H9 (cell line): ENCODE measurements around the gene CFAP157. TPM values are rescaled to one million over a fixed set of nuclear protein-coding genes. Genes with fewer than 3 reads are reported as not detected.
A peak's percentile ranks its signal among the peaks of the same experiment; 100 is the strongest.

ENCODE experiments used
- DNase-seq: peaks from one replicate; pipeline ENCODE4 v3.0.0-alpha.2; 2017
- H2AFZ ChIP-seq: one replicate; pipeline ENCODE4 v1.6.1; 2013; ENCODE audit warnings: mild to moderate bottlenecking, low read length, control low read depth, moderate library complexity
- H2AK5ac ChIP-seq: 2 replicates; pipeline ENCODE4 v1.6.1; 2013; ENCODE audit warnings: low read length, control low read depth, mixed read lengths; ENCODE audit not compliant: insufficient read length
- H2BK120ac ChIP-seq: one replicate; pipeline ENCODE4 v1.6.1; 2013; ENCODE audit warnings: low read depth, mild to moderate bottlenecking, low read length, control low read depth, inconsistent platforms; ENCODE audit not compliant: poor library complexity, severe bottlenecking
- H2BK12ac ChIP-seq: 2 replicates; pipeline ENCODE4 v1.6.1; 2013; ENCODE audit warnings: low read length, control low read depth, mixed read lengths, low read depth; ENCODE audit not compliant: insufficient read length
- H2BK15ac ChIP-seq: 2 replicates; pipeline ENCODE4 v1.6.1; 2013; ENCODE audit warnings: low read depth, low read length, control low read depth
- H2BK20ac ChIP-seq: one replicate; pipeline ENCODE4 v1.6.1; 2013; ENCODE audit warnings: low read depth, mild to moderate bottlenecking, low read length, control low read depth, inconsistent platforms; ENCODE audit not compliant: poor library complexity, severe bottlenecking
- H2BK5ac ChIP-seq: 2 replicates; pipeline ENCODE4 v1.6.1; 2013; ENCODE audit warnings: low read length, control low read depth, mixed read lengths; ENCODE audit not compliant: insufficient read length
- H3K14ac ChIP-seq: 2 replicates; pipeline ENCODE4 v1.6.1; 2013; ENCODE audit warnings: low read length, control low read depth; ENCODE audit not compliant: insufficient read depth
- H3K18ac ChIP-seq: 2 replicates; pipeline ENCODE4 v1.6.1; 2013; ENCODE audit warnings: low read depth, mild to moderate bottlenecking, mixed read lengths, low read length, control low read depth; ENCODE audit not compliant: insufficient read length
- H3K23ac ChIP-seq: 2 replicates; pipeline ENCODE4 v1.6.1; 2013; ENCODE audit warnings: low read length, control low read depth, mixed read lengths, low read depth; ENCODE audit not compliant: insufficient read length
- H3K23me2 ChIP-seq: 2 replicates; pipeline ENCODE4 v1.6.1; 2013; ENCODE audit warnings: low read depth, mild to moderate bottlenecking, mixed read lengths, low read length, control low read depth; ENCODE audit not compliant: insufficient read length, poor library complexity, severe bottlenecking
- H3K27ac ChIP-seq: 2 replicates; pipeline ENCODE4 v1.5.1; 2013; ENCODE audit warnings: low read length, control low read depth, mixed read lengths, low read depth; ENCODE audit not compliant: insufficient read length
- H3K27me3 ChIP-seq: 2 replicates; pipeline ENCODE4 v1.6.1; 2013; ENCODE audit warnings: low read length, control low read depth, inconsistent platforms; ENCODE audit not compliant: insufficient read depth
- H3K4ac ChIP-seq: 2 replicates; pipeline ENCODE4 v1.6.1; 2013; ENCODE audit warnings: low read depth, mild to moderate bottlenecking, control low read depth, inconsistent platforms, low read length, moderate library complexity
- H3K4me1 ChIP-seq: 2 replicates; pipeline ENCODE4 v1.6.1; 2013; ENCODE audit warnings: low read length, control low read depth, inconsistent platforms; ENCODE audit not compliant: insufficient read depth
- H3K4me2 ChIP-seq: 2 replicates; pipeline ENCODE4 v1.6.1; 2013; ENCODE audit warnings: low read length, control low read depth, mixed read lengths; ENCODE audit not compliant: insufficient read length, insufficient read depth
- H3K56ac ChIP-seq: 2 replicates; pipeline ENCODE4 v1.6.1; 2013; ENCODE audit warnings: low read depth, mild to moderate bottlenecking, mixed read lengths, low read length, control low read depth; ENCODE audit not compliant: insufficient read length
- H3K79me1 ChIP-seq: 2 replicates; pipeline ENCODE4 v1.6.1; 2013; ENCODE audit warnings: low read depth, mild to moderate bottlenecking, moderate library complexity, low read length, control low read depth, inconsistent platforms; ENCODE audit not compliant: insufficient read depth, poor library complexity, severe bottlenecking
- H3K79me2 ChIP-seq: 2 replicates; pipeline ENCODE4 v1.6.1; 2013; ENCODE audit warnings: low read length, control low read depth, inconsistent platforms; ENCODE audit not compliant: insufficient read depth
- H3K9ac ChIP-seq: 2 replicates; pipeline ENCODE4 v1.6.1; 2013; ENCODE audit warnings: low read length, control low read depth, mixed read lengths; ENCODE audit not compliant: insufficient read length; ENCODE audit errors: extremely low read depth
- H3K9me3 ChIP-seq: one replicate; pipeline ENCODE4 v1.6.1; 2013; ENCODE audit warnings: low read depth, low read length, inconsistent platforms; ENCODE audit not compliant: control insufficient read depth
- H3T11ph ChIP-seq: one replicate; pipeline ENCODE4 v1.6.1; 2013; ENCODE audit warnings: mild to moderate bottlenecking, low read length, control low read depth, inconsistent platforms
- H4K20me1 ChIP-seq: one replicate; pipeline ENCODE4 v1.6.1; 2013; ENCODE audit not compliant: control insufficient read depth, insufficient read length, insufficient read depth
- H4K5ac ChIP-seq: 2 replicates; pipeline ENCODE4 v1.6.1; 2013; ENCODE audit warnings: low read depth, mild to moderate bottlenecking, mixed read lengths, low read length, control low read depth; ENCODE audit not compliant: insufficient read length
- H4K8ac ChIP-seq: replicated peaks from 2 replicates; pipeline ENCODE4 v1.6.1; 2013; ENCODE audit warnings: low read length, control low read depth, mixed read lengths, low read depth; ENCODE audit not compliant: insufficient read length
- H4K91ac ChIP-seq: 2 replicates; pipeline ENCODE4 v1.6.1; 2013; ENCODE audit warnings: low read depth, mild to moderate bottlenecking, moderate library complexity, mixed read lengths, low read length, control low read depth; ENCODE audit not compliant: insufficient read length
- H3K27ac Mint-ChIP-seq, 3 experiments: 2 replicates in 2 of 3; 3 replicates in 1 of 3; pipeline ENCODE4 v1.8.0; 2020 to 2021; ENCODE audit warnings: mixed read lengths in 3 of 3, mild to moderate bottlenecking in 1 of 3, moderate library complexity in 1 of 3
- H3K27me3 Mint-ChIP-seq: 2 replicates; pipeline ENCODE4 v1.8.0; 2021; ENCODE audit warnings: low read depth, mild to moderate bottlenecking, moderate library complexity, mixed read lengths
- H3K36me3 Mint-ChIP-seq, 3 experiments: 2 replicates in 2 of 3; 3 replicates in 1 of 3; pipeline ENCODE4 v1.8.0; 2020 to 2021; ENCODE audit warnings: low read depth in 3 of 3, mixed read lengths in 3 of 3; ENCODE audit not compliant: insufficient read depth in 1 of 3
- H3K4me1 Mint-ChIP-seq, 2 experiments: 2 replicates each; pipeline ENCODE4 v1.8.0; 2020; ENCODE audit warnings: mixed read lengths in 2 of 2
- H3K4me3 Mint-ChIP-seq, 2 experiments: 2 replicates in 1 of 2; 3 replicates in 1 of 2; pipeline ENCODE4 v1.8.0; 2020 to 2021; ENCODE audit warnings: mild to moderate bottlenecking in 2 of 2, mixed read lengths in 2 of 2, moderate library complexity in 1 of 2
- H3K9me3 Mint-ChIP-seq, 2 experiments: 2 replicates in 1 of 2; 3 replicates in 1 of 2; pipeline ENCODE4 v1.8.0; 2020; ENCODE audit warnings: mild to moderate bottlenecking in 2 of 2, mixed read lengths in 2 of 2, moderate library complexity in 1 of 2
- CTCF ChIP-seq: fragments of 200-600 bp; sonication (generic); conservative IDR thresholded peaks from 3 replicates; pipeline ENCODE4 v1.8.0; 2021; ENCODE audit warnings: antibody characterized with exemption, mild to moderate bottlenecking
- WGBS: extraction: QIAGEN DNeasy Blood & Tissue Kit; methylation state at CpG from one replicate; pipeline ENCODE4 v1.1.7; 2013; ENCODE audit warnings: missing lambda C conversion rate, low lambda C conversion rate, mixed read lengths; ENCODE audit not compliant: insufficient read length; ENCODE audit errors: extremely low coverage; 5-methylcytosine and 5-hydroxymethylcytosine counted together
- total RNA-seq: library from RNA; stranded (reverse); gene quantifications from 2 replicates; pipeline ENCODE4 v1.2.1, GENCODE V29; 2021

Gene CFAP157
- total RNA-seq, 1 experiment from 2014 or later: 0.22 TPM

GRCh38 chr9:127730799-127731410, 24.1 kb downstream of the CFAP157 start:
- Mint-ChIP-seq H3K4me1 (peaks cover 9 to 10% of the 10 kb centered on the region in 2 experiments), H3K27me3 (peaks cover 2% of the 10 kb centered on the region; the same call in 1 of the 2 replicates), H3K4me3 (no peak overlapping the region; a peak in 1 of 5 replicates), H3K9me3 (no peaks in the 10 kb centered on the region), H3K36me3 (no peaks in the 10 kb centered on the region; a peak in 1 of 7 replicates), H3K27ac (peak overlapping the region in 2 of 3 experiments; percentile 31 to 34; a peak in 1 of 7 replicates)
- Histone ChIP-seq H3K23ac (no peak overlapping the region), H3K27me3 (no peaks in the 10 kb centered on the region), H4K5ac (no peak overlapping the region), H3K79me1 (no peaks in the 10 kb centered on the region), H4K91ac (no peak overlapping the region), H2BK5ac (no peak overlapping the region), H3K18ac (no peak overlapping the region), H3K9ac (no peak overlapping the region), H3K56ac (no peak overlapping the region), H4K8ac (no peak overlapping the region), H3K14ac (no peak overlapping the region), H4K20me1 (no peaks in the 10 kb centered on the region), H3K4me2 (no peak overlapping the region), H3T11ph (no peak overlapping the region), H2BK12ac (no peak overlapping the region), H3K23me2 (no peaks in the 10 kb centered on the region), H2AK5ac (no peak overlapping the region), H2BK15ac (no peak overlapping the region), H2AFZ (no peak overlapping the region), H3K79me2 (no peaks in the 10 kb centered on the region), H3K4ac (no peak overlapping the region), H2BK120ac (no peak overlapping the region), H3K9me3 (no peaks in the 10 kb centered on the region), H3K4me1 (no peaks in the 10 kb centered on the region), H3K27ac (no peak overlapping the region), H2BK20ac (no peak overlapping the region)
- no peak for DNase-seq
- WGBS: no CpG with 5 or more reads among the region's 9 CpGs
- no peak for TF ChIP-seq CTCF
